Measurements from ENCODE around the gene GATA2. TPM values are rescaled to one million over a fixed set of nuclear protein-coding genes. Genes with fewer than 3 reads are reported as not detected.

The GATA2 gene
- polyA plus RNA-seq, 3 donors = 0.07 to 0.36 TPM; not detected in 1

DNA sequence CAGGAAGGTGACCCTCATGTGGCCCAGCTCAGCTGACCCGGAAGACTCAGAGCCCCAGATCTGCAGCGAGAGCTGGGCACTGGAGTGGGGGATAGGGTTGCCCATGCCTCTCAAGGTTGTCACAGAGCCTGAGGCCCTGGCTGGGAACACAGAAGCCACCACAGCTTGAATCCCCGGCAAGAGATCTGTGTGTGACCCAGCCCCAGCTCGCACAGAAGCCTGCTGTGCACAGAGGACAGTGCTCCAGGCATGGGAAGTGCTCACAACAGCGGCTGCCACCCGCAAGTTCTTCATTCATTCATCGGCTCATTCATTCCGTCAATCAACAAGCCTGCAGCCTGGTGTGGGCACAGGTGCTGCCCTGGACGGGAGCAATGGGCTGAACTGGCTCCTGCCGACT, 62.7 kb downstream of the GATA2 start:
- peaks cover 0 to 5% of the 10 kb centered on the region in 2 donors for H3K9me3 ChIP-seq (replicated peaks in 1 of 2; ENCODE audit: control insufficient read depth in 1 of 2, insufficient read depth in 1 of 2, low read length in 2 of 2)
- Mint-ChIP-seq H3K27me3 (ENCODE audit: low read depth in 3 of 3) (peaks cover 43 to 63% (median 51%) of the 10 kb centered on the region in 3 donors), H3K4me1 (peaks cover 6% of the 10 kb centered on the region), H3K9me3 (peaks cover 0 to 7% (median 3%) of the 10 kb centered on the region in 7 donors), H3K27ac (no peak overlapping the region), H3K36me3 (no peaks in the 10 kb centered on the region), H3K4me3 (peak overlapping the region in 1 of 2 donors; percentile 35)
- intact Hi-C loops (cut with micrococcal nuclease) = loop anchor here in 1 of 2 donors (5.0 kb wide), 1 partner anchor 62 kb away; the partner anchor contains the start of gene GATA2
- no peak overlapping the region for H3K4me2 ChIP-seq (replicated peaks; ENCODE audit: extremely low read depth, low read length, poor library complexity, severe bottlenecking)
- no peaks in the 10 kb centered on the region for H3K79me2 ChIP-seq (ENCODE audit: insufficient read depth, low read length)
- H3K4me3 ChIP-seq (replicated peaks in 1 of 3; ENCODE audit: low read depth in 2 of 3, low read length in 3 of 3) = no peak overlapping the region
- TF ChIP-seq, protein P1, sequence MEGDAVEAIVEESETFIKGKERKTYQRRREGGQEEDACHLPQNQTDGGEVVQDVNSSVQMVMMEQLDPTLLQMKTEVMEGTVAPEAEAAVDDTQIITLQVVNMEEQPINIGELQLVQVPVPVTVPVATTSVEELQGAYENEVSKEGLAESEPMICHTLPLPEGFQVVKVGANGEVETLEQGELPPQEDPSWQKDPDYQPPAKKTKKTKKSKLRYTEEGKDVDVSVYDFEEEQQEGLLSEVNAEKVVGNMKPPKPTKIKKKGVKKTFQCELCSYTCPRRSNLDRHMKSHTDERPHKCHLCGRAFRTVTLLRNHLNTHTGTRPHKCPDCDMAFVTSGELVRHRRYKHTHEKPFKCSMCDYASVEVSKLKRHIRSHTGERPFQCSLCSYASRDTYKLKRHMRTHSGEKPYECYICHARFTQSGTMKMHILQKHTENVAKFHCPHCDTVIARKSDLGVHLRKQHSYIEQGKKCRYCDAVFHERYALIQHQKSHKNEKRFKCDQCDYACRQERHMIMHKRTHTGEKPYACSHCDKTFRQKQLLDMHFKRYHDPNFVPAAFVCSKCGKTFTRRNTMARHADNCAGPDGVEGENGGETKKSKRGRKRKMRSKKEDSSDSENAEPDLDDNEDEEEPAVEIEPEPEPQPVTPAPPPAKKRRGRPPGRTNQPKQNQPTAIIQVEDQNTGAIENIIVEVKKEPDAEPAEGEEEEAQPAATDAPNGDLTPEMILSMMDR (IDR thresholded peaks at IDR 0.05) = no peak
- H3K4me1 ChIP-seq (ENCODE audit: control insufficient read depth in 1 of 2, insufficient read depth in 2 of 2, low read length in 2 of 2) = peaks cover 7 to 19% of the 10 kb centered on the region in 2 donors
- peaks cover 17 to 55% of the 10 kb centered on the region in 2 donors for H3K27me3 ChIP-seq (ENCODE audit: control insufficient read depth in 2 of 2, insufficient read depth in 2 of 2, low read length in 2 of 2)
- WGBS (ENCODE audit: insufficient coverage) = 89% methylated on average over 10 of the region's 10 CpGs
- H3K27ac ChIP-seq (ENCODE audit: low read depth in 1 of 2, low read length in 2 of 2) = no peak overlapping the region
- H3K36me3 ChIP-seq (replicated peaks in 1 of 2; ENCODE audit: control insufficient read depth in 1 of 2, insufficient read depth in 2 of 2, low read length in 2 of 2) = no peaks in the 10 kb centered on the region
- no peak for DNase-seq
- H2AFZ ChIP-seq (ENCODE audit: insufficient read depth, low read depth, low read length, poor library complexity, severe bottlenecking) = no peak overlapping the region
- no peak overlapping the region for H3K9ac ChIP-seq (ENCODE audit: insufficient read depth, low read length, poor library complexity, severe bottlenecking)
- H4K20me1 ChIP-seq (ENCODE audit: insufficient read depth, low read length) = no peaks in the 10 kb centered on the region

DNA sequence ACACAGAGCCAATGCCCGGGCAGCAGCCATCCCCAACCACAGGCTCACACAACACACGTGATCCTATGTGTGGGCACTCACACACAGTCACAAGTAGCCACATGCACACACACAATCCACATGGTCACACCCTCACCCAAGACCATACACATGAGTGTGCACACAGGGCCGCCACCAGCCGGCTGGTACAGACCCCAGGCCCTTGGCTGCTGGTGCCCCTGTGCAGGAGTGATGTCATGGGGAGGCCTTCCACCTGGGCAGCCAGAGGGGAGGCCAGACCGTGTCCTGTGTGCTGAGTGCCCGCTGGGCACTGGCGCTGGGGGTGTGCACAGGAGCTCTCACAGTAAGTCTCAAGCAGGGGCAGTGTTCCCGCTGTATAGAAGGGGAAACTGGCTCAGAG, 63.2 kb downstream of the GATA2 start:
- TF ChIP-seq, protein P1 (IDR thresholded peaks at IDR 0.05) = no peak
- Mint-ChIP-seq H3K4me3 (no peak overlapping the region), H3K36me3 (no peaks in the 10 kb centered on the region), H3K27ac (peak overlapping the region in 2 of 7 donors; percentile 22 to 55), H3K27me3 (ENCODE audit: low read depth in 3 of 3) (peaks cover 43 to 58% (median 48%) of the 10 kb centered on the region in 3 donors), H3K9me3 (peaks cover 0 to 7% (median 3%) of the 10 kb centered on the region in 7 donors), H3K4me1 (peaks cover 6% of the 10 kb centered on the region)
- peaks cover 7 to 19% of the 10 kb centered on the region in 2 donors for H3K4me1 ChIP-seq (ENCODE audit: control insufficient read depth in 1 of 2, insufficient read depth in 2 of 2, low read length in 2 of 2)
- no peak overlapping the region for H2AFZ ChIP-seq (ENCODE audit: insufficient read depth, low read depth, low read length, poor library complexity, severe bottlenecking)
- peaks cover 17 to 52% of the 10 kb centered on the region in 2 donors for H3K27me3 ChIP-seq (ENCODE audit: control insufficient read depth in 2 of 2, insufficient read depth in 2 of 2, low read length in 2 of 2)
- H3K36me3 ChIP-seq (replicated peaks in 1 of 2; ENCODE audit: control insufficient read depth in 1 of 2, insufficient read depth in 2 of 2, low read length in 2 of 2) = no peaks in the 10 kb centered on the region
- WGBS (ENCODE audit: insufficient coverage) = 94% methylated on average over 6 of the region's 8 CpGs
- intact Hi-C loops (cut with micrococcal nuclease) = loop anchor here (5.0 kb wide), 2 partner anchors 63 to 153 kb away; partner anchors contain the start of gene GATA2 (in 1 of the 2)
- H3K27ac ChIP-seq (ENCODE audit: low read depth in 1 of 2, low read length in 2 of 2) = no peak overlapping the region
- no peak overlapping the region for H3K4me3 ChIP-seq (replicated peaks in 1 of 3; ENCODE audit: low read depth in 2 of 3, low read length in 3 of 3)
- H3K79me2 ChIP-seq (ENCODE audit: insufficient read depth, low read length) = no peaks in the 10 kb centered on the region
- no peak overlapping the region for H3K9ac ChIP-seq (ENCODE audit: insufficient read depth, low read length, poor library complexity, severe bottlenecking)
- no peak for DNase-seq
- no peaks in the 10 kb centered on the region for H4K20me1 ChIP-seq (ENCODE audit: insufficient read depth, low read length)
- no peak overlapping the region for H3K4me2 ChIP-seq (replicated peaks; ENCODE audit: extremely low read depth, low read length, poor library complexity, severe bottlenecking)
- H3K9me3 ChIP-seq (replicated peaks in 1 of 2; ENCODE audit: control insufficient read depth in 1 of 2, insufficient read depth in 1 of 2, low read length in 2 of 2) = peaks cover 0 to 5% of the 10 kb centered on the region in 2 donors

Other genes with a start within 250 kb of the GATA2 start
- gene DNAJB8, start 26.3 kb downstream of the GATA2 start, polyA plus RNA-seq = not detected
- gene RPN1, start 157.6 kb upstream of the GATA2 start, polyA plus RNA-seq = 100 to 1,000 TPM; 112 to 375 (median 354) TPM
- gene RAB7A, start 233.0 kb upstream of the GATA2 start, polyA plus RNA-seq = 100 to 1,000 TPM; 192 to 261 (median 223) TPM

All from CD14-positive monocyte (primary cell).